Endothelial cell of umbilical vein (primary cell): ENCODE data around the gene MYOF. TPM values are rescaled to one million over a fixed set of nuclear protein-coding genes. Genes with fewer than 3 reads are reported as not detected.
A peak's percentile ranks its signal among the peaks of the same experiment; 100 is the strongest.

Experiments
- BruUV-seq: library from RNA; stranded (reverse); fragments of 400-500 nt; replicated peaks from 2 replicates; lab custom pipeline; 2021; lab: Mats Ljungman, UMichigan
- CTCF ChIA-PET: fragments of 300-600, 350-600 bp; sonication (Branson Sonifier 250); formaldehyde crosslinking; loops from one replicate; lab custom pipeline; 2021; ENCODE audit warnings: antibody characterized with exemption, inconsistent platforms; lab: Charles Lee
- POLR2A ChIA-PET: fragments of 300-600, 350-600 bp; sonication (Branson Sonifier 250); formaldehyde crosslinking; loops from one replicate; lab custom pipeline; 2021; ENCODE audit warnings: antibody characterized with exemption, inconsistent platforms; lab: Charles Lee
- DNase-seq: peaks from one replicate; pipeline ENCODE4 v3.0.0-alpha.2; 2011; ENCODE audit warnings: low read depth, low spot score
- FAIRE-seq: peaks from 2 replicates; lab custom pipeline; 2011; peaks lifted over from hg19 to GRCh38; lab: Jason Lieb, UNC
- H2AFZ ChIP-seq: 2 replicates; pipeline ENCODE4 v1.6.0; 2012; ENCODE audit warnings: low read depth, low read length, control low read depth, inconsistent platforms
- H3K27ac ChIP-seq: 2 replicates; pipeline ENCODE4 v1.5.1; 2011; ENCODE audit warnings: low read depth, mild to moderate bottlenecking, control low read depth, low read length, moderate library complexity; ENCODE audit not compliant: insufficient read depth
- H3K27me3 ChIP-seq, 2 experiments: 2 replicates each; pipeline versions ENCODE4 v1.6.0 to v1.6.1; 2011; ENCODE audit warnings: low read length in 2 of 2, mixed read lengths in 1 of 2; ENCODE audit not compliant: control insufficient read depth in 2 of 2, insufficient read depth in 2 of 2
- H3K36me3 ChIP-seq, 2 experiments: 2 replicates in 1 of 2; 3 replicates in 1 of 2; pipeline ENCODE4 v1.5.1; 2011; ENCODE audit warnings: low read length in 2 of 2, mild to moderate bottlenecking in 1 of 2, moderate library complexity in 1 of 2; ENCODE audit not compliant: control insufficient read depth in 2 of 2, insufficient read depth in 2 of 2; ENCODE audit errors: extremely low read depth in 1 of 2
- H3K4me1 ChIP-seq: 3 replicates; pipeline ENCODE4 v1.5.1; 2011; ENCODE audit warnings: mild to moderate bottlenecking, low read length; ENCODE audit not compliant: control insufficient read depth, insufficient read depth; ENCODE audit errors: extremely low read depth
- H3K4me2 ChIP-seq: 2 replicates; pipeline ENCODE4 v1.6.1; 2011; ENCODE audit warnings: low read length, control low read depth, mixed read lengths; ENCODE audit not compliant: insufficient read depth
- H3K4me3 ChIP-seq, 3 experiments: fragments of 200-600 bp in 1 of 3; sonication (generic), shearing (Covaris generic) in 1 of 3; replicated peaks in 1 of 3; 2 replicates each; pipeline ENCODE4 v1.5.1; 2011 to 2016; ENCODE audit warnings: control low read depth in 3 of 3, low read length in 3 of 3, mild to moderate bottlenecking in 2 of 3, inconsistent platforms in 1 of 3, low read depth in 1 of 3, moderate library complexity in 1 of 3; ENCODE audit not compliant: insufficient read depth in 1 of 3
- H3K79me2 ChIP-seq: 2 replicates; pipeline ENCODE4 v1.6.0; 2012; ENCODE audit warnings: low read length, inconsistent platforms; ENCODE audit not compliant: control insufficient read depth, insufficient read depth
- H3K9ac ChIP-seq: replicated peaks from 2 replicates; pipeline ENCODE3; 2011; ENCODE audit warnings: low read length, control low read depth; ENCODE audit not compliant: insufficient read depth; ENCODE audit errors: extremely low read depth
- H3K9me1 ChIP-seq: replicated peaks from 3 replicates; pipeline ENCODE4 v1.6.0; 2011; ENCODE audit warnings: mild to moderate bottlenecking, low read length; ENCODE audit not compliant: control insufficient read depth, insufficient read depth; ENCODE audit errors: extremely low read depth
- H3K9me3 ChIP-seq: replicated peaks from 2 replicates; pipeline ENCODE4 v1.5.1; 2012; ENCODE audit warnings: low read length, inconsistent platforms; ENCODE audit not compliant: control insufficient read depth, insufficient read depth
- H4K20me1 ChIP-seq: replicated peaks from 2 replicates; pipeline ENCODE3; 2011; ENCODE audit warnings: mild to moderate bottlenecking, low read length; ENCODE audit not compliant: control insufficient read depth, insufficient read depth; ENCODE audit errors: extremely low read depth
- EZH2 ChIP-seq: IDR thresholded peaks from 2 replicates; pipeline ENCODE4 v1.6.1; 2012; ENCODE audit warnings: borderline replicate concordance, low read depth, mild to moderate bottlenecking, moderate library complexity, low read length, inconsistent platforms; ENCODE audit not compliant: severe bottlenecking
- FOS ChIP-seq: IDR thresholded peaks from 2 replicates; pipeline ENCODE4 v1.6.1; 2011; ENCODE audit warnings: mild to moderate bottlenecking, low read length, moderate library complexity, borderline replicate concordance; ENCODE audit not compliant: insufficient read depth
- GATA2 ChIP-seq: IDR thresholded peaks from 2 replicates; pipeline ENCODE4 v1.7.0; 2011; ENCODE audit warnings: low read depth, mild to moderate bottlenecking, moderate library complexity, mixed read lengths, low read length; ENCODE audit not compliant: insufficient read length, insufficient read depth
- JUN ChIP-seq: IDR thresholded peaks from 2 replicates; pipeline ENCODE4 v1.6.1; 2011; ENCODE audit warnings: borderline replicate concordance, low read depth; ENCODE audit not compliant: insufficient read length, insufficient read depth
- MYC ChIP-seq: IDR thresholded peaks from one replicate; pipeline ENCODE4 v1.6.1; 2011; ENCODE audit warnings: mild to moderate bottlenecking, low read depth, low read length
- POLR2A ChIP-seq: IDR thresholded peaks from 2 replicates; pipeline ENCODE4 v1.6.1; 2012; ENCODE audit warnings: low read depth, mild to moderate bottlenecking, control low read depth, low read length
- POLR2AphosphoS5 ChIP-seq: IDR thresholded peaks from 2 replicates; pipeline ENCODE4 v1.6.1; 2012; ENCODE audit warnings: low read depth, mild to moderate bottlenecking, control low read depth, low read length, moderate library complexity; ENCODE audit not compliant: insufficient read depth
- dilution Hi-C: fragments of 300-500 bp; cut with MboI; formaldehyde crosslinking; loops from one replicate; pipeline ENCODE4 v1.15.0; 2019; ENCODE audit warnings: low sequenced_read_pairs; ENCODE audit not compliant: extremely low pct_ligation_motif_present
- intact Hi-C: fragments of 100-400 bp; cut with micrococcal nuclease; formaldehyde crosslinking; loops from one replicate; pipeline ENCODE4 v1.10.0; 2022
- polyA plus RNA-seq, 4 experiments: library from polyadenylated mRNA; depleted of rRNA in 3 of 4; stranded (reverse) in 3 of 4; unstranded in 1 of 4; fragments of >200 nt; gene quantifications; 2 replicates each; pipeline versions ENCODE4 v1.2.1 to v1.2.3, GENCODE V29; 2011 to 2012; ENCODE audit warnings: missing spikeins in 1 of 4
- total RNA-seq: library from RNA; stranded (reverse); gene quantifications from 2 replicates; pipeline ENCODE4 v1.2.3, GENCODE V29; 2021
- TF ChIP-seq, protein P1 (sequence below), 2 donors: IDR thresholded peaks; 1 replicate in 1 of 2; 2 replicates in 1 of 2; pipeline ENCODE4 v1.5.1; 2011; ENCODE audit warnings: low read length in 2 of 2, mild to moderate bottlenecking in 2 of 2, moderate library complexity in 2 of 2, control low read depth in 1 of 2, inconsistent platforms in 1 of 2, low read depth in 1 of 2; ENCODE audit not compliant: insufficient read depth in 1 of 2; ENCODE audit errors: extremely low read depth in 1 of 2
- TF ChIP-seq, protein P2 (sequence below): IDR thresholded peaks from 2 replicates; pipeline ENCODE4 v1.6.1; 2011; ENCODE audit not compliant: insufficient read depth, insufficient read length

MYOF gene
- total and polyA plus RNA-seq, 2 donors (not counting 3 experiments of a cell fraction or from before 2014, with no cell fraction given): 98.4 to 379 TPM

DNA sequence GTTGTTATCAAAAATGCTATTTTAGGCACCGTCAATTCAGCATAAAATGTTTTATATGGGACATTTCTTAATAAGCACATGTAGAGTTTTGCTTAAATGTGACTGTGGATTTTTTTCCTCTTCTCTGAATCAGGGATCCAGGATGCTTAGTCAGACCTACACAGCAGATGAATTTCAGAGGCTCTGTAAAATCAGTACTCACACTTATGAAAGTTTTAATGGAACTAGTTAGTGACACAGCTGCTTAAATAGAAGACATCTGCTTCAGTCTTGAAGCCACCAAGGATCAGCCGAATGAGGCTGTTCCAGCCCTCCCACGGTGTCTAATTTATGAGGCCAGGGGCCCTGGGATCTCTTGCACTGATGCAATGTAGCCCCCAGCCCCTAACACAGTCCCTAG is 136.0 kb downstream of the MYOF start:
- FAIRE-seq (peak; percentile 21), DNase-seq (no peak)
- Histone ChIP-seq H2AFZ (no peak overlapping the region), H3K9me1 (no peaks in the 10 kb centered on the region), H4K20me1 (no peaks in the 10 kb centered on the region), H3K4me3 (no peak overlapping the region), H3K27me3 (no peaks in the 10 kb centered on the region), H3K9ac (no peak overlapping the region), H3K36me3 (peaks cover 58 to 59% of the 10 kb centered on the region in 2 experiments), H3K79me2 (no peaks in the 10 kb centered on the region), H3K27ac (peak overlapping the region; percentile 42), H3K9me3 (no peaks in the 10 kb centered on the region), H3K4me2 (no peak overlapping the region), H3K4me1 (peaks cover 14% of the 10 kb centered on the region)
- dilution Hi-C loops (no loop called here), intact Hi-C loops (no loop called here)
- TF ChIP-seq EZH2 (no peak), POLR2AphosphoS5 (no peak), POLR2A (no peak), FOS (no peak), MYC (no peak), JUN (no peak), GATA2 (no peak)
- TF ChIP-seq, protein P1, sequence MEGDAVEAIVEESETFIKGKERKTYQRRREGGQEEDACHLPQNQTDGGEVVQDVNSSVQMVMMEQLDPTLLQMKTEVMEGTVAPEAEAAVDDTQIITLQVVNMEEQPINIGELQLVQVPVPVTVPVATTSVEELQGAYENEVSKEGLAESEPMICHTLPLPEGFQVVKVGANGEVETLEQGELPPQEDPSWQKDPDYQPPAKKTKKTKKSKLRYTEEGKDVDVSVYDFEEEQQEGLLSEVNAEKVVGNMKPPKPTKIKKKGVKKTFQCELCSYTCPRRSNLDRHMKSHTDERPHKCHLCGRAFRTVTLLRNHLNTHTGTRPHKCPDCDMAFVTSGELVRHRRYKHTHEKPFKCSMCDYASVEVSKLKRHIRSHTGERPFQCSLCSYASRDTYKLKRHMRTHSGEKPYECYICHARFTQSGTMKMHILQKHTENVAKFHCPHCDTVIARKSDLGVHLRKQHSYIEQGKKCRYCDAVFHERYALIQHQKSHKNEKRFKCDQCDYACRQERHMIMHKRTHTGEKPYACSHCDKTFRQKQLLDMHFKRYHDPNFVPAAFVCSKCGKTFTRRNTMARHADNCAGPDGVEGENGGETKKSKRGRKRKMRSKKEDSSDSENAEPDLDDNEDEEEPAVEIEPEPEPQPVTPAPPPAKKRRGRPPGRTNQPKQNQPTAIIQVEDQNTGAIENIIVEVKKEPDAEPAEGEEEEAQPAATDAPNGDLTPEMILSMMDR (IDR thresholded peaks at IDR 0.05; ENCODE audit: extremely low read depth in 1 of 2, insufficient read depth in 1 of 2, low read depth in 1 of 2, low read length in 2 of 2): no peak
- TF ChIP-seq, protein P2, sequence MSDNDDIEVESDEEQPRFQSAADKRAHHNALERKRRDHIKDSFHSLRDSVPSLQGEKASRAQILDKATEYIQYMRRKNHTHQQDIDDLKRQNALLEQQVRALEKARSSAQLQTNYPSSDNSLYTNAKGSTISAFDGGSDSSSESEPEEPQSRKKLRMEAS: no peak
- BruUV-seq: no TSS peak
- ChIA-PET POLR2A (no interaction called here), CTCF (interaction anchor here (0.8 to 1.1 kb wide), 3 partner anchors 15 to 136 kb away, joined by 3 read pairs; partner anchors contain the start of gene MYOF)
